GM23338 (cell line): ENCODE measurements around the gene NPPC. TPM values are rescaled to one million over a fixed set of nuclear protein-coding genes. Genes with fewer than 3 reads are reported as not detected.

ENCODE experiments used
- ATAC-seq: fragments of 200-7000 bp; cut with Tn5 transposase; 3 replicates; pipeline ENCODE4 v1.9.1; 2020
- DNase-seq: peaks from one replicate; pipeline ENCODE4 v3.0.0-alpha.2; 2015; ENCODE audit warnings: low spot score
- H2AFZ ChIP-seq: fragments of 200-600 bp; sonication (generic); 2 replicates; pipeline ENCODE4 v1.8.0; 2016; ENCODE audit warnings: antibody characterized with exemption, mild to moderate bottlenecking, moderate library complexity
- H3F3A ChIP-seq: fragments of 200-600 bp; sonication (generic); replicated peaks from 2 replicates; pipeline ENCODE4 v1.8.0; 2017; ENCODE audit warnings: antibody characterized with exemption, mixed run types, low read depth
- H3K27ac ChIP-seq: fragments of 200-600 bp; sonication (generic); 2 replicates; pipeline ENCODE4 v1.6.1; 2016; ENCODE audit warnings: low read depth
- H3K27me3 ChIP-seq: fragments of 200-600 bp; sonication (generic); 2 replicates; pipeline ENCODE4 v1.8.0; 2016; ENCODE audit warnings: mild to moderate bottlenecking, mixed run types, moderate library complexity; ENCODE audit not compliant: insufficient read depth
- H3K36me3 ChIP-seq: fragments of 200-600 bp; sonication (generic); 2 replicates; pipeline ENCODE4 v1.8.0; 2016; ENCODE audit warnings: mild to moderate bottlenecking; ENCODE audit not compliant: insufficient read depth
- H3K4me1 ChIP-seq: fragments of 200-600 bp; sonication (generic); 2 replicates; pipeline ENCODE4 v1.8.0; 2016; ENCODE audit warnings: mild to moderate bottlenecking, moderate library complexity; ENCODE audit not compliant: insufficient read depth
- H3K4me2 ChIP-seq: fragments of 200-600 bp; sonication (generic); 2 replicates; pipeline ENCODE4 v1.7.1; 2017; ENCODE audit warnings: mixed run types
- H3K4me3 ChIP-seq: fragments of 200-600 bp; sonication (generic); 2 replicates; pipeline ENCODE4 v1.6.1; 2016; ENCODE audit warnings: mixed run types
- H3K79me2 ChIP-seq: fragments of 200-600 bp; sonication (generic); replicated peaks from 2 replicates; pipeline ENCODE4 v1.8.0; 2017; ENCODE audit warnings: mild to moderate bottlenecking; ENCODE audit not compliant: insufficient read depth
- H3K9me2 ChIP-seq: fragments of 200-600 bp; sonication (generic); 2 replicates; pipeline ENCODE4 v1.8.0; 2017; ENCODE audit not compliant: insufficient read depth
- H4K20me1 ChIP-seq: fragments of 200-600 bp; sonication (generic); replicated peaks from 2 replicates; pipeline ENCODE4 v1.8.0; 2017; ENCODE audit warnings: mild to moderate bottlenecking; ENCODE audit not compliant: insufficient read depth
- H3K27ac Mint-ChIP-seq: 2 replicates; pipeline ENCODE4 v1.8.0; 2020; ENCODE audit warnings: inconsistent platforms, mild to moderate bottlenecking, moderate library complexity, mixed read lengths
- H3K27me3 Mint-ChIP-seq: 3 replicates; pipeline ENCODE4 v1.8.0; 2022; ENCODE audit warnings: low read depth, mild to moderate bottlenecking, moderate library complexity, mixed read lengths, inconsistent platforms; ENCODE audit not compliant: insufficient read depth, poor library complexity
- H3K36me3 Mint-ChIP-seq: 3 replicates; pipeline ENCODE4 v1.8.0; 2021; ENCODE audit warnings: low read depth, mild to moderate bottlenecking, inconsistent platforms, moderate library complexity, mixed read lengths
- H3K4me1 Mint-ChIP-seq: 3 replicates; pipeline ENCODE4 v1.8.0; 2020; ENCODE audit warnings: mild to moderate bottlenecking, inconsistent platforms, mixed read lengths
- H3K4me3 Mint-ChIP-seq: 3 replicates; pipeline ENCODE4 v1.8.0; 2021; ENCODE audit warnings: moderate library complexity, mild to moderate bottlenecking, inconsistent platforms, mixed read lengths
- H3K9me3 Mint-ChIP-seq: 3 replicates; pipeline ENCODE4 v1.8.0; 2020; ENCODE audit warnings: moderate library complexity, mild to moderate bottlenecking, inconsistent platforms, mixed read lengths
- CREB1 ChIP-seq: fragments of 250-450 bp; sonication (Bioruptor Pico); IDR thresholded peaks from 2 replicates; pipeline ENCODE4 v1.5.0; 2020; ENCODE audit warnings: low read depth, mild to moderate bottlenecking, moderate library complexity
- CTCF ChIP-seq, 2 experiments: fragments of 200-600 bp in 1 of 2; sonication (generic) in 1 of 2; conservative IDR thresholded peaks; 2 replicates each; pipeline versions ENCODE4 v1.5.1 to v1.6.1; 2016 to 2017; ENCODE audit warnings: antibody characterized with exemption in 2 of 2, low read depth in 2 of 2, mild to moderate bottlenecking in 2 of 2, moderate library complexity in 1 of 2
- ETS1 ChIP-seq: IDR thresholded peaks from 2 replicates; pipeline ENCODE4 v1.6.1; 2016; ENCODE audit warnings: antibody characterized with exemption
- EZH2 ChIP-seq: fragments of 200-600 bp; sonication (generic); IDR thresholded peaks from one replicate; pipeline ENCODE4 v1.8.0; 2017; ENCODE audit warnings: antibody characterized with exemption, mild to moderate bottlenecking, low read depth; ENCODE audit not compliant: unreplicated experiment
- EZH2phosphoT487 ChIP-seq: fragments of 200-600 bp; sonication (generic); IDR thresholded peaks from one replicate; pipeline ENCODE4 v1.8.1; 2018; ENCODE audit warnings: antibody characterized with exemption; ENCODE audit not compliant: unreplicated experiment
- NANOG ChIP-seq: IDR thresholded peaks from 2 replicates; pipeline ENCODE4 v1.6.1; 2016; ENCODE audit warnings: antibody characterized with exemption, borderline replicate concordance
- STAT1 ChIP-seq: IDR thresholded peaks from one replicate; pipeline ENCODE4 v1.6.1; 2016; ENCODE audit warnings: antibody characterized with exemption; ENCODE audit not compliant: unreplicated experiment
- ZNF331 ChIP-seq: fragments of 250-450 bp; sonication (Bioruptor Pico); IDR thresholded peaks from 2 replicates; pipeline ENCODE4 v1.5.0; 2020; ENCODE audit warnings: low read depth, mild to moderate bottlenecking, moderate library complexity
- polyA plus RNA-seq: library from polyadenylated mRNA; unstranded; fragments of >200 nt; fragmentation: Nextera tagmentation; extraction: Ambion mirVana; gene quantifications from 2 replicates; pipeline ENCODE4 v1.2.1, GENCODE V29; 2016
- total RNA-seq: library from RNA; depleted of rRNA; stranded (reverse); fragments of >200 nt; shearing (Covaris generic); gene quantifications from 2 replicates; pipeline ENCODE4 v1.2.3, GENCODE V29; 2014
- TF ChIP-seq, protein P1 (sequence below): IDR thresholded peaks from one replicate; pipeline ENCODE4 v1.6.1; 2018; ENCODE audit warnings: antibody characterized with exemption; ENCODE audit not compliant: unreplicated experiment

NPPC gene
- total and polyA plus RNA-seq, 2 experiments from 2014 or later = 2.2 to 6.3 TPM

DNA sequence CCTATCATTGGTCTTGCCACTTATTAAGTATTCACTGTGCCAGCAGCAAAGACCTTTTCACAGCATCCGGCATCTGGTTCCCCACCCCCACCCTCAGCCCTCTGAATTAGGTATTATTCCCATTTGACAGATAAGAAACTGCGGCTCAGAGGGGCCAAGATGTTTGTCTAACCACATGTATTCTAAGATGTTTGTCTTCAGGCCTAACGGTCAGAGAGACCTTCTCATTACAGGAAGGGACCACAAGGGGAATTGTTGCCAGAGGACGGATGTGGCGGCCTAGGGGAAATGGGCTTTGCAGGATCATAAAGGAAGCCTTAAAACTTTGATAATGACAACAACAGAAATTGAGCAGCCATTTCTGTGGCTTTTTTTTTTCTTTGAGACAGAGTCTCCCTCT is 16.6 kb downstream of the NPPC start:
- Mint-ChIP-seq H3K4me1 (peaks cover 9% of the 10 kb centered on the region), H3K4me3 (no peak overlapping the region), H3K9me3 (no peaks in the 10 kb centered on the region), H3K27ac (no peak overlapping the region), H3K36me3 (no peaks in the 10 kb centered on the region), H3K27me3 (peaks cover 20% of the 10 kb centered on the region)
- no peak overlapping the region for H3K27ac ChIP-seq
- no peaks in the 10 kb centered on the region for H3F3A ChIP-seq
- no peaks in the 10 kb centered on the region for H3K9me2 ChIP-seq
- H3K4me1 ChIP-seq = no peaks in the 10 kb centered on the region
- no peak overlapping the region; the same call in 1 of the 2 replicates for H2AFZ ChIP-seq
- ATAC-seq = no peak
- no peaks in the 10 kb centered on the region for H3K36me3 ChIP-seq
- H4K20me1 ChIP-seq = no peaks in the 10 kb centered on the region
- DNase-seq = no peak
- no peaks in the 10 kb centered on the region for H3K79me2 ChIP-seq
- no peak overlapping the region for H3K4me3 ChIP-seq
- TF ChIP-seq EZH2 (no peak), ETS1 (no peak), CTCF (conservative IDR thresholded peaks at IDR 0.05; ENCODE audit: low read depth in 2 of 2) (no peak), CREB1 (CRISPR knock-in tag) (no peak), STAT1 (no peak), EZH2phosphoT487 (no peak), ZNF331 (CRISPR knock-in tag) (no peak)
- TF ChIP-seq, protein P1, sequence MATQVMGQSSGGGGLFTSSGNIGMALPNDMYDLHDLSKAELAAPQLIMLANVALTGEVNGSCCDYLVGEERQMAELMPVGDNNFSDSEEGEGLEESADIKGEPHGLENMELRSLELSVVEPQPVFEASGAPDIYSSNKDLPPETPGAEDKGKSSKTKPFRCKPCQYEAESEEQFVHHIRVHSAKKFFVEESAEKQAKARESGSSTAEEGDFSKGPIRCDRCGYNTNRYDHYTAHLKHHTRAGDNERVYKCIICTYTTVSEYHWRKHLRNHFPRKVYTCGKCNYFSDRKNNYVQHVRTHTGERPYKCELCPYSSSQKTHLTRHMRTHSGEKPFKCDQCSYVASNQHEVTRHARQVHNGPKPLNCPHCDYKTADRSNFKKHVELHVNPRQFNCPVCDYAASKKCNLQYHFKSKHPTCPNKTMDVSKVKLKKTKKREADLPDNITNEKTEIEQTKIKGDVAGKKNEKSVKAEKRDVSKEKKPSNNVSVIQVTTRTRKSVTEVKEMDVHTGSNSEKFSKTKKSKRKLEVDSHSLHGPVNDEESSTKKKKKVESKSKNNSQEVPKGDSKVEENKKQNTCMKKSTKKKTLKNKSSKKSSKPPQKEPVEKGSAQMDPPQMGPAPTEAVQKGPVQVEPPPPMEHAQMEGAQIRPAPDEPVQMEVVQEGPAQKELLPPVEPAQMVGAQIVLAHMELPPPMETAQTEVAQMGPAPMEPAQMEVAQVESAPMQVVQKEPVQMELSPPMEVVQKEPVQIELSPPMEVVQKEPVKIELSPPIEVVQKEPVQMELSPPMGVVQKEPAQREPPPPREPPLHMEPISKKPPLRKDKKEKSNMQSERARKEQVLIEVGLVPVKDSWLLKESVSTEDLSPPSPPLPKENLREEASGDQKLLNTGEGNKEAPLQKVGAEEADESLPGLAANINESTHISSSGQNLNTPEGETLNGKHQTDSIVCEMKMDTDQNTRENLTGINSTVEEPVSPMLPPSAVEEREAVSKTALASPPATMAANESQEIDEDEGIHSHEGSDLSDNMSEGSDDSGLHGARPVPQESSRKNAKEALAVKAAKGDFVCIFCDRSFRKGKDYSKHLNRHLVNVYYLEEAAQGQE = no peak
- no peaks in the 10 kb centered on the region for H3K27me3 ChIP-seq
- H3K4me2 ChIP-seq = no peak overlapping the region

- H2AFZ ChIP-seq = no peak overlapping the region
- DNase-seq (no peak), ATAC-seq (no peak)
- H3K4me1 ChIP-seq = no peaks in the 10 kb centered on the region
- no peak overlapping the region for H3K4me3 ChIP-seq
- no peak overlapping the region for H3K27ac ChIP-seq
- H4K20me1 ChIP-seq = no peaks in the 10 kb centered on the region
- Mint-ChIP-seq H3K36me3 (no peaks in the 10 kb centered on the region), H3K9me3 (no peaks in the 10 kb centered on the region), H3K27ac (no peak overlapping the region), H3K4me1 (peaks cover 7% of the 10 kb centered on the region), H3K27me3 (peaks cover 18% of the 10 kb centered on the region), H3K4me3 (no peak overlapping the region)
- no peaks in the 10 kb centered on the region for H3K9me2 ChIP-seq
- H3K36me3 ChIP-seq = no peaks in the 10 kb centered on the region
- H3K27me3 ChIP-seq = no peaks in the 10 kb centered on the region
- H3K79me2 ChIP-seq = no peaks in the 10 kb centered on the region
- H3F3A ChIP-seq = no peaks in the 10 kb centered on the region
- no peak overlapping the region for H3K4me2 ChIP-seq
- TF ChIP-seq EZH2phosphoT487 = no peak
- TF ChIP-seq, protein P1 = no peak
- TF ChIP-seq EZH2 = no peak
- TF ChIP-seq CTCF (conservative IDR thresholded peaks at IDR 0.05; ENCODE audit: low read depth in 2 of 2) = no peak
- TF ChIP-seq ETS1 = no peak
- no peak for TF ChIP-seq NANOG
Observed at GRCh38 chr2:231908584-231908983, 17.6 kb downstream of the NPPC start.
